B cell (primary cell): Measurements from ENCODE around the gene BTBD1. TPM values are rescaled to one million over a fixed set of nuclear protein-coding genes. Genes with fewer than 3 reads are reported as not detected.

ENCODE experiments used
- ATAC-seq: fragments of 200-7000 bp; cut with Tn5 transposase; one replicate; pipeline ENCODE4 v1.10.0; 2021; ENCODE audit warnings: low read depth, mild to moderate bottlenecking, moderate number of reproducible peaks, moderate library complexity
- CTCF ChIA-PET: fragments of 350-600 bp; sonication (Branson Sonifier 250); formaldehyde crosslinking; loops from one replicate; lab custom pipeline; 2021; ENCODE audit warnings: antibody characterized with exemption, inconsistent platforms; lab: Charles Lee
- POLR2A ChIA-PET: fragments of 350-600 bp; sonication (Branson Sonifier 250); formaldehyde crosslinking; loops from one replicate; lab custom pipeline; 2021; ENCODE audit warnings: antibody characterized with exemption; lab: Charles Lee
- DNase-seq: peaks from one replicate; pipeline ENCODE4 v3.0.0; 2013
- H2AFZ ChIP-seq: 2 replicates; pipeline ENCODE4 v1.6.1; 2012; ENCODE audit warnings: mild to moderate bottlenecking, low read depth, low read length; ENCODE audit not compliant: insufficient read depth, poor library complexity, severe bottlenecking
- H3K27ac ChIP-seq, 2 donors: 1 replicate in 1 of 2; 2 replicates in 1 of 2; pipeline ENCODE4 v1.5.1; 2012 to 2013; ENCODE audit warnings: low read length in 2 of 2, mild to moderate bottlenecking in 2 of 2, moderate library complexity in 1 of 2
- H3K27me3 ChIP-seq, 4 experiments: fragments of 200-600 bp in 1 of 4; sonication (generic) in 1 of 4; replicated peaks in 1 of 4; 1 replicate in 2 of 4; 2 replicates in 2 of 4; pipeline versions ENCODE4 v1.6.1 to v1.7.0; 2013 to 2016; ENCODE audit warnings: low read length in 3 of 4, mild to moderate bottlenecking in 2 of 4, mixed read lengths in 1 of 4, moderate library complexity in 1 of 4; ENCODE audit not compliant: insufficient read depth in 4 of 4, control insufficient read depth in 3 of 4; ENCODE audit errors: control extremely low read depth in 1 of 4
- H3K36me3 ChIP-seq, 2 experiments: replicated peaks in 1 of 2; 1 replicate in 1 of 2; 2 replicates in 1 of 2; pipeline versions ENCODE4 v1.6.1 to v1.7.1; 2013; ENCODE audit warnings: low read length in 1 of 2; ENCODE audit not compliant: insufficient read depth in 2 of 2, control insufficient read depth in 1 of 2; ENCODE audit errors: control extremely low read depth in 1 of 2, extremely low read depth in 1 of 2
- H3K4me1 ChIP-seq, 2 donors: fragments of 200-600 bp in 1 of 2; sonication (generic) in 1 of 2; 1 replicate in 1 of 2; 2 replicates in 1 of 2; pipeline versions ENCODE4 v1.5.1 to v1.6.1; 2013 to 2017; ENCODE audit warnings: low read length in 2 of 2; ENCODE audit not compliant: control insufficient read depth in 2 of 2, insufficient read depth in 2 of 2
- H3K4me2 ChIP-seq: replicated peaks from 2 replicates; pipeline ENCODE3; 2012; ENCODE audit warnings: mild to moderate bottlenecking, low read depth, low read length; ENCODE audit not compliant: poor library complexity, severe bottlenecking
- H3K4me3 ChIP-seq, 5 experiments: fragments of 200-600 bp in 1 of 5; sonication (generic) in 1 of 5; 1 replicate in 3 of 5; 2 replicates in 2 of 5; pipeline versions ENCODE4 v1.5.1 to v1.7.0; 2011 to 2016; ENCODE audit warnings: low read length in 4 of 5, mild to moderate bottlenecking in 4 of 5, low read depth in 2 of 5, control low read depth in 1 of 5, moderate library complexity in 1 of 5; ENCODE audit not compliant: insufficient read depth in 1 of 5; ENCODE audit errors: control extremely low read depth in 1 of 5, extremely low read depth in 1 of 5
- H3K79me2 ChIP-seq: fragments of 200-600 bp; sonication (generic); one replicate; pipeline ENCODE4 v1.6.0; 2016; ENCODE audit warnings: low read length; ENCODE audit not compliant: control insufficient read depth, insufficient read depth
- H3K9ac ChIP-seq: fragments of 200-600 bp; sonication (generic); 2 replicates; pipeline ENCODE4 v1.6.1; 2017; ENCODE audit warnings: mild to moderate bottlenecking, low read length, moderate library complexity
- H3K9me3 ChIP-seq, 3 donors: one replicate each; pipeline versions ENCODE4 v1.6.1 to v1.7.1; 2013; ENCODE audit warnings: low read length in 2 of 3; ENCODE audit not compliant: control insufficient read depth in 2 of 3, insufficient read depth in 1 of 3; ENCODE audit errors: control extremely low read depth in 1 of 3
- H4K20me1 ChIP-seq: 2 replicates; pipeline ENCODE4 v1.6.0; 2012; ENCODE audit warnings: mild to moderate bottlenecking, low read length; ENCODE audit not compliant: insufficient read depth, control insufficient read depth, poor library complexity, severe bottlenecking
- H3K27ac Mint-ChIP-seq: one replicate; pipeline ENCODE4 v1.8.0; 2021; ENCODE audit warnings: mixed read lengths
- H3K27me3 Mint-ChIP-seq: one replicate; pipeline ENCODE4 v1.8.0; 2021; ENCODE audit warnings: mixed read lengths
- H3K4me1 Mint-ChIP-seq: one replicate; pipeline ENCODE4 v1.8.0; 2021; ENCODE audit warnings: mixed read lengths
- H3K4me3 Mint-ChIP-seq: one replicate; pipeline ENCODE4 v1.8.0; 2021; ENCODE audit warnings: mixed read lengths
- H3K9me3 Mint-ChIP-seq: one replicate; pipeline ENCODE4 v1.8.0; 2022; ENCODE audit warnings: mixed read lengths; ENCODE audit not compliant: insufficient read depth
- EZH2 ChIP-seq: IDR thresholded peaks from 2 replicates; pipeline ENCODE4 v1.6.1; 2012; ENCODE audit warnings: borderline replicate concordance, low read depth, mild to moderate bottlenecking, moderate library complexity, low read length; ENCODE audit not compliant: insufficient read depth, poor library complexity, severe bottlenecking
- WGBS: methylation state at CpG from one replicate; pipeline ENCODE4 v1.1.5; 2013; ENCODE audit warnings: missing lambda C conversion rate; ENCODE audit not compliant: insufficient coverage; 5-methylcytosine and 5-hydroxymethylcytosine counted together
- intact Hi-C: fragments of 100-400 bp; cut with micrococcal nuclease; formaldehyde crosslinking; loops from one replicate; pipeline ENCODE4 v1.10.0; 2022
- polyA plus RNA-seq: library from polyadenylated mRNA; depleted of rRNA; stranded (reverse); fragments of >200 nt; gene quantifications from 2 replicates; pipeline ENCODE4 v1.2.3, GENCODE V29; 2012
- total RNA-seq, 2 donors: library from RNA; stranded (reverse); fragments of 120-200 nt in 1 of 2; gene quantifications; 1 replicate in 1 of 2; 2 replicates in 1 of 2; pipeline versions ENCODE4 v1.2.3 to v1.2.4, GENCODE V29; 2013 to 2022
- TF ChIP-seq, protein P1 (sequence below): fragments of 200-600 bp; IDR thresholded peaks from one replicate; pipeline ENCODE4 v1.8.0; 2022; ENCODE audit warnings: antibody characterized with exemption, mild to moderate bottlenecking

BTBD1 gene
- total and polyA plus RNA-seq, 2 donors (not counting 1 experiment from before 2014, with no cell fraction given), result 20.7 to 47.5 TPM

GRCh38 chr15:83067638-83067962, 548 bp upstream of the BTBD1 start:
- Histone ChIP-seq H3K27me3 (no peaks in the 10 kb centered on the region), H3K4me3 (peak overlapping the region in 4 of 5 experiments; percentile 54 to 87 (median 82)), H3K9me3 (peaks cover 0 to 5% (median 3%) of the 10 kb centered on the region in 3 donors), H4K20me1 (peaks cover 27% of the 10 kb centered on the region), H3K4me1 (peaks cover 33 to 35% of the 10 kb centered on the region in 2 donors), H3K9ac (peak overlapping the region; percentile 85), H3K27ac (peak overlapping the region; percentile 31 to 84), H3K79me2 (peaks cover 44% of the 10 kb centered on the region), H3K36me3 (peaks cover 0 to 1% of the 10 kb centered on the region in 2 experiments), H2AFZ (peak overlapping the region; percentile 90), H3K4me2 (peak overlapping the region; percentile 90)
- no peak for DNase-seq
- ATAC-seq, result no peak
- POLR2A ChIA-PET, result interaction anchor here (0.5 to 1.8 kb wide), 6 partner anchors 41 to 536 kb away, joined by 3 to 13 read pairs (median 5); partner anchors contain the start of genes C15orf40 and RPS17
- intact Hi-C loops, result loop anchor here (1.0 to 2.0 kb wide), 4 partner anchors 56 to 527 kb away; partner anchors contain the start of genes C15orf40, RPS17 and WHAMM
- no peaks in the 10 kb centered on the region for H3K27me3 Mint-ChIP-seq
- peak overlapping the region; percentile 79 for H3K4me3 Mint-ChIP-seq
- TF ChIP-seq EZH2, result no peak
- TF ChIP-seq, protein P1, sequence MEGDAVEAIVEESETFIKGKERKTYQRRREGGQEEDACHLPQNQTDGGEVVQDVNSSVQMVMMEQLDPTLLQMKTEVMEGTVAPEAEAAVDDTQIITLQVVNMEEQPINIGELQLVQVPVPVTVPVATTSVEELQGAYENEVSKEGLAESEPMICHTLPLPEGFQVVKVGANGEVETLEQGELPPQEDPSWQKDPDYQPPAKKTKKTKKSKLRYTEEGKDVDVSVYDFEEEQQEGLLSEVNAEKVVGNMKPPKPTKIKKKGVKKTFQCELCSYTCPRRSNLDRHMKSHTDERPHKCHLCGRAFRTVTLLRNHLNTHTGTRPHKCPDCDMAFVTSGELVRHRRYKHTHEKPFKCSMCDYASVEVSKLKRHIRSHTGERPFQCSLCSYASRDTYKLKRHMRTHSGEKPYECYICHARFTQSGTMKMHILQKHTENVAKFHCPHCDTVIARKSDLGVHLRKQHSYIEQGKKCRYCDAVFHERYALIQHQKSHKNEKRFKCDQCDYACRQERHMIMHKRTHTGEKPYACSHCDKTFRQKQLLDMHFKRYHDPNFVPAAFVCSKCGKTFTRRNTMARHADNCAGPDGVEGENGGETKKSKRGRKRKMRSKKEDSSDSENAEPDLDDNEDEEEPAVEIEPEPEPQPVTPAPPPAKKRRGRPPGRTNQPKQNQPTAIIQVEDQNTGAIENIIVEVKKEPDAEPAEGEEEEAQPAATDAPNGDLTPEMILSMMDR, result no peak
- no peaks in the 10 kb centered on the region for H3K9me3 Mint-ChIP-seq
- H3K4me1 Mint-ChIP-seq, result peaks cover 10% of the 10 kb centered on the region
- CTCF ChIA-PET, result interaction anchor here (0.8 to 1.0 kb wide), 4 partner anchors 56 to 537 kb away, joined by 3 to 4 read pairs (median 3); partner anchors contain the start of genes C15orf40 and RPS17
- 91% methylated on average over 10 of the region's 12 CpGs for WGBS
- peak overlapping the region; percentile 80 for H3K27ac Mint-ChIP-seq

DNA sequence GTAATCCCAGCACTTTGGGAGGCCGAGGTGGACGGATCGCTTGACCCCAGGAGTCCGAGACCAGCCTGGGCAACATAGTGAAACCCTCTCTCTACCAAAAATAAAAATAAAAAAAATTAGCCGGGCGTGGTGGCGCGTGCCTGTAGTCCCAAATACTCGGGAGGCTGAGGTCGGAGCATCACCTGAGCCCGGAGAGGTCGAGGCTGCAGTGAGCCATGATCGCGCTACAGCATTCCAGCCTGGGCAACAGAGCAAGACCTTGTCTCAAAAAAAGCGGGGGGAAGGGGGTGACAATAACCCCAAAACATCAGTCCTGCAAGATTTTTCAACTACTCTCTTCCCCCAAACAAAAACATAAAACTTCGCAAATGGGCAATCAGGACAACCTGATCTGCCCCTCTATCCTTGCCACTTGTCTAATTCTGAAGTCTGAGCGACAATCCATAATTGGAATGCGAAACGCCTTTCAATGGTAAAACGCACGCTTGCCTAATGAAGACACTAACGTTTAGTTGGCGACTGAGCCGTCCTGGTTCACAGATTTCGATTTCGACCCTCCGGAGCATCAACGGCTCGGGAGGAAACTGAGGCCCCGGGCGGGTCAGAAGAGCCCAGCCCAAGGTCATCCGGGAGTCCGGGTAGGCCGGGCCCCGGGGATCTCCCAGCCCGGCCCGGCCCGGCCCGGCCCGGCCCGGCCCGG, 868 bp downstream of the BTBD1 start:
- Histone ChIP-seq H3K36me3 (peaks cover 3 to 12% of the 10 kb centered on the region in 2 experiments), H3K27me3 (no peaks in the 10 kb centered on the region), H3K9ac (peak overlapping the region; percentile 85), H3K27ac (peak overlapping the region; percentile 5 to 84), H3K4me1 (peaks cover 44 to 48% of the 10 kb centered on the region in 2 donors), H2AFZ (peak overlapping the region; percentile 90), H3K9me3 (peaks cover 0 to 5% (median 3%) of the 10 kb centered on the region in 3 donors), H3K4me2 (peak overlapping the region; percentile 90), H3K4me3 (peak overlapping the region; percentile 54 to 87 (median 83)), H4K20me1 (peaks cover 42% of the 10 kb centered on the region), H3K79me2 (peaks cover 58% of the 10 kb centered on the region)
- H3K27ac Mint-ChIP-seq, result peak overlapping the region; percentile 85
- intact Hi-C loops, result loop anchor here (2.0 kb wide), 1 partner anchor 221 kb away; no protein-coding TSS in a partner anchor
- WGBS, result 5% methylated on average over 40 of the region's 42 CpGs
- no peaks in the 10 kb centered on the region for H3K27me3 Mint-ChIP-seq
- peaks cover 10% of the 10 kb centered on the region for H3K4me1 Mint-ChIP-seq
- no peak for ATAC-seq
- DNase-seq, result no peak
- TF ChIP-seq EZH2, result no peak
- TF ChIP-seq, protein P1, result no peak
- H3K9me3 Mint-ChIP-seq, result no peaks in the 10 kb centered on the region
- ChIA-PET CTCF (no interaction called here), POLR2A (interaction anchor here (1.2 to 1.8 kb wide), 3 partner anchors 42 to 526 kb away, joined by 4 to 13 read pairs (median 7); partner anchors contain the start of genes C15orf40 and RPS17)
- H3K4me3 Mint-ChIP-seq, result peak overlapping the region; percentile 78
